T-helper 1 cell treated with Interleukin-12 subunit alpha and Interleukin-12 subunit beta and Interleukin-4 antibody, amounts not matched to agents 30 μg/mL and 1 μg/mL, for 36 hours (primary cell): ENCODE measurements around the gene FAM53B.

Source experiments
- H3K27ac Mint-ChIP-seq: one replicate; pipeline ENCODE4 v1.8.0; 2021; ENCODE audit warnings: mild to moderate bottlenecking, mixed read lengths
- H3K27me3 Mint-ChIP-seq: one replicate; pipeline ENCODE4 v1.8.0; 2021; ENCODE audit warnings: low read depth, mixed read lengths
- H3K36me3 Mint-ChIP-seq: one replicate; pipeline ENCODE4 v1.8.0; 2021; ENCODE audit warnings: low read depth, mixed read lengths
- H3K4me1 Mint-ChIP-seq: one replicate; pipeline ENCODE4 v1.8.0; 2021; ENCODE audit warnings: low read depth, mixed read lengths
- H3K4me3 Mint-ChIP-seq: one replicate; pipeline ENCODE4 v1.8.0; 2021; ENCODE audit warnings: mild to moderate bottlenecking, moderate library complexity, mixed read lengths
- H3K9me3 Mint-ChIP-seq: one replicate; pipeline ENCODE4 v1.8.0; 2021; ENCODE audit warnings: mixed read lengths

FAM53B gene

DNA sequence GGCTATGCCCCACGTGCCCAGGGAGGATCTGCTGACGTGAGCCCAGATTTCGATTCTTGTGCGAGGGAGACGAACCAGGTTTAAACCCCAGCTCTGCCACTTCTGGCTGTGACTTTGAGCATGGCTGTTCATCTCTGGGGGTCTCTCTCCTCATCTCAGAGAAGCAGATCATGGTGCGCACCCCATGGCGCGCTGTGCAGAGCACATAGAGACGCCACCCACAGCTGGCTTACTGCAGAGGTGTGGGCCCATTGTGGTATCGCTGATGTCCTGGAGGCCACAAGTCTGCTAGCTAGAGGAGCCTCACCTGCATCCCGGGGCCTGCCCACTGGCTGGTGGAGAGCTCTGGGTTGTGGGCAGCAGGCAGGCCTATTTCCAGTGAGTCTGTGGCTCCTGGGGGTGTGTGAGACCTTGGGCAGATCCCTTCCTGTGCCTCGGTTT, 142.0 kb downstream of the FAM53B start:
- H3K9me3 Mint-ChIP-seq: no peaks in the 10 kb centered on the region
- no peaks in the 10 kb centered on the region for H3K4me1 Mint-ChIP-seq
- H3K36me3 Mint-ChIP-seq: no peaks in the 10 kb centered on the region
- no peak overlapping the region for H3K27ac Mint-ChIP-seq
- peaks cover 8% of the 10 kb centered on the region for H3K27me3 Mint-ChIP-seq
- no peak overlapping the region for H3K4me3 Mint-ChIP-seq

DNA sequence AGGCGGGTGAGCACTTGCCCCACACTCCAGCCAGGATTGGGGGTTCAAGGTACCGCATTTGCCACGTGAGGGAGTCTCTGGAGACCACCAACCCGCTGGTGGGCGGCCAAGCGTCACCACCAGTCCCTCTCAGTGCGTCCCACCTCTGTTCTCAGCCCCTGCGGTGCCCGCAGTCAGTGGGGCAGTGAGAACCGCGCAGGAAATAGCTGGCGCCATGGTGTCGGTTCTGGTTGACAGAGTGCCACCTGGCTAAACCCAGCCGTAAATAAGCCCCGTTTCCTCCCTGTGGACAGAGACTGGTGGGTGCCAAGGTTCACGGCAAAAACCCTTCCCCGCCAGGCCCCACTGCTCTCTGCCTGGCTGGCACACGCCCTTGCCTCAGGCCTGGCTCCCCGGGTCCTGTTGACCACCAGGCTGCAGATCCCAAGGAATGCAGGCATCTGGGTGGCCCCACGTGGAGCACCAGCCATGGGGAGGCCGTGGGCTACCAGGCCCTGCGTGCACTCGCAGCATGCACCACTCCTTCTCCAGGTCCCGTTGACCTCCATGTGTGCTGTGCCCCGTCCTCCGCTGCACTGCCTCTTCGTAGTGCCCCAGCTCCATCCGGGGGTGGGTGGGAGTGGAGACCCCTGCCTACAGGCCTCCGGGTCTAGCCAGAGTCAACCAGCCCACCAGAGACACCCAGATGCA, 142.6 kb downstream of the FAM53B start:
- Mint-ChIP-seq H3K27ac (no peak overlapping the region), H3K4me3 (no peak overlapping the region)

DNA sequence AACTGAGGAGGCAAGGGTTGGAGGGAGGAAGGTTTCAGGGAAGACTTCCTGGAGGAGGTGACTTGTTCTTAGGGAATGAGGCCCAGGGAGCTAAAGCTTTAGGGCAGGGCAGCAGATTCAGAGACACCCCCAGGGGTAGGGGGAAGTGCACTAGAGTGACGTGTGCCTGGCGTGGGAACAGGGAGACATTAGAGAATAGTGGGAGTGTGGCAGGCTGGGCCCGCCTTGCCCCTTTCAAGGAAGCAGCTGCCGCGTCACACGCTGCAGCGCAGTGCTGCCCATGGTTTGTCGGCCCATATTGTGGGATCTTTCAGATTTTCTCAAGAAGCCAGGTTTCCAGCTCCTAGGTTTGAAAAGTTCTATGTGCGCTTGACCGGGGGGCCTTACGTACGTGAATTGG, 143.2 kb downstream of the FAM53B start:
- Mint-ChIP-seq H3K36me3 (no peaks in the 10 kb centered on the region), H3K4me3 (no peak overlapping the region), H3K9me3 (no peaks in the 10 kb centered on the region), H3K27ac (no peak overlapping the region), H3K4me1 (no peaks in the 10 kb centered on the region), H3K27me3 (peaks cover 13% of the 10 kb centered on the region)

More for the DNA sequence above, 142.6 kb downstream of the FAM53B start:
- Mint-ChIP-seq H3K4me1 (no peaks in the 10 kb centered on the region), H3K27me3 (peaks cover 10% of the 10 kb centered on the region), H3K9me3 (no peaks in the 10 kb centered on the region), H3K36me3 (no peaks in the 10 kb centered on the region)

DNA sequence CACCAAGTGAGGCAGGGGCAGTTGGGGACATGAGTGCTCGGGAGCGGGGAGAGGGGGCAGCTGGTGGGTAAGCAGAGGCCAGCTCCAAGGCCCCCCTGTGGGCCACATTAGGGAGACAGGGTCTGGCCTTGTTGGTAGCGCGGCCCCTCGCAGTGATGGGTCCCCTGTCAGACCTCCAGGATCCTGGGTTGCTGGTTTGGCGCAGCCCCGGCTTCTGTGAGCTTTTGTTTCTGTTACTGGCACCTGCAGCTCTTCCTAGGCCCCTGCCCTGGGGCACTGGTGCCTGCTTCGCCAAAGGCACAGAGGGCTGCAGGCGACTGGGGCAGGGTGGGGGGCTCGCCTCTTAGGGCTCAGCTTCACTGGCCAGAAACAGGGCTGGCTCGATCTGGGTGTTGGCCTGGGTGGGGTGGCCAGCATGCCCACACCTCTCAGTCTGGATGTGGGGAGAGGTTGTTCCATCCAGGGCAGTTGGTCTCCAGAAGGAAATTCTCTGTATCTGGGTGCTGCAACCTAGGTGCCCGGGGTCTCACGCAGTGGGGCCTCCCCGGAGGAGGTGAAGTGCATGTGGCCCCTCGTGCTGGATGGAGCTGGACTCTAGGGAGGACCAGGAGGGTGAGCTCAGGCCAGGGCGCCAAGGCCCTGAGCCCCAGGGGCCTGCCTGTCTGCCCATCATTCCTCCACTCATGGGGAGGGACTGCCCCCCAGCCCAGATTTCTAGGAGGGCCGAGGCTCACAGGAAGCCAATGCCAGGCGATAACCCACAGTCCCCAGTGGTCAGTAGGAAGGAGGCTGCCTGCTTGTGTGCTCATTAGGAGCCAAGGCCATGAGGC, 143.9 kb downstream of the FAM53B start:
- H3K4me3 Mint-ChIP-seq: no peak overlapping the region
- H3K27ac Mint-ChIP-seq: no peak overlapping the region
- no peaks in the 10 kb centered on the region for H3K36me3 Mint-ChIP-seq
- peaks cover 2% of the 10 kb centered on the region for H3K4me1 Mint-ChIP-seq
- H3K27me3 Mint-ChIP-seq: peaks cover 17% of the 10 kb centered on the region
- H3K9me3 Mint-ChIP-seq: no peaks in the 10 kb centered on the region

GRCh38 chr10:124599588-124600050, 144.6 kb downstream of the FAM53B start:
- no peak overlapping the region for H3K27ac Mint-ChIP-seq
- H3K4me1 Mint-ChIP-seq: peaks cover 2% of the 10 kb centered on the region
- H3K36me3 Mint-ChIP-seq: no peaks in the 10 kb centered on the region

DNA sequence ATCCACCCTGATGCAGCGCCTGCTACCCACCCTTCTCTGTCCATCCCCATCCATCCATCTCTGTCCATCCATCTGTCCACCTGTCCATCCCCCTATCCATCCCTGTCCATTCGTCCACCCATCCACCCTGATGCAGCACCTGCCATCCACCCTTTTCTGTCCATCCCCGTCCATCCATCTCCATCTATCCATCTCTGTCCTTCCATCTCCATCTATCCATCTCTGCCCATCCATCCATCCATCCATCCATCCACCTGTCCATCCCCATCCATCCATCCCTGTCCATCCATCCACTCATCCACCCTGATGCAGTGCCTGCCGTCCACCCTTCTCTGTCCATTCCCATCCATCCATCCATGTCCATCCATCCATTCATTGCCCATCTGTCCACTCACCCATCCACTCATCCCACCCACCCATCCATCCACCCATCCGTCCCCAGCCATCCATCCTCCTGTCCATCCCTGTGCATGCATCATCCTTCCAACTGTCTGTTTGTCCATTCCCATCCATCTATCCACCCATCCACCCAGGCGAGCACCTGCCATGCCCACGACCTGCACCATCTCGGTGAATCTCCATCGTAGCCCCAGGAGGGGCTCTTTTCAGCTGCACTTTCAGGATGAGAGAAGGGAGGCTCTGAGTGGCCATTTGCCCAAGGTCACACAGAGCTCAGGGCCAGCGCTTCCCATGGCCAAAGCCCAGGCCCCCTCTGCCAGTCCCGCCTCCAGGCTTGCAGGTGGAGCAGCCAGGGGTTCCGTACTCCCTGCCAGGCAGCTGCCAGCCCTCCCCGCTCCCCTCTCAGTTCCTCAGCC, 145.2 kb downstream of the FAM53B start:
- Mint-ChIP-seq H3K4me1 (peaks cover 2% of the 10 kb centered on the region), H3K4me3 (no peak overlapping the region)

More at GRCh38 chr10:124599588-124600050, 144.6 kb downstream of the FAM53B start:
- no peaks in the 10 kb centered on the region for H3K9me3 Mint-ChIP-seq
- no peak overlapping the region for H3K4me3 Mint-ChIP-seq
- H3K27me3 Mint-ChIP-seq: peaks cover 15% of the 10 kb centered on the region

GRCh38 chr10:124598196-124598595, 146.0 kb downstream of the FAM53B start:
- H3K36me3 Mint-ChIP-seq: no peaks in the 10 kb centered on the region
- no peak overlapping the region for H3K27ac Mint-ChIP-seq
- H3K4me1 Mint-ChIP-seq: peaks cover 2% of the 10 kb centered on the region

More for the DNA sequence above, 145.2 kb downstream of the FAM53B start:
- no peaks in the 10 kb centered on the region for H3K9me3 Mint-ChIP-seq
- no peak overlapping the region for H3K27ac Mint-ChIP-seq
- H3K36me3 Mint-ChIP-seq: no peaks in the 10 kb centered on the region
- peaks cover 15% of the 10 kb centered on the region for H3K27me3 Mint-ChIP-seq

GRCh38 chr10:124597846-124598165, 146.4 kb downstream of the FAM53B start:
- Mint-ChIP-seq H3K36me3 (no peaks in the 10 kb centered on the region), H3K4me3 (no peak overlapping the region), H3K27ac (no peak overlapping the region), H3K9me3 (no peaks in the 10 kb centered on the region), H3K27me3 (peaks cover 15% of the 10 kb centered on the region), H3K4me1 (peaks cover 2% of the 10 kb centered on the region)

More at GRCh38 chr10:124598196-124598595, 146.0 kb downstream of the FAM53B start:
- Mint-ChIP-seq H3K27me3 (peaks cover 15% of the 10 kb centered on the region), H3K9me3 (no peaks in the 10 kb centered on the region), H3K4me3 (no peak overlapping the region)

- H3K4me1 Mint-ChIP-seq: peaks cover 2% of the 10 kb centered on the region
- no peak overlapping the region for H3K4me3 Mint-ChIP-seq
- no peaks in the 10 kb centered on the region for H3K9me3 Mint-ChIP-seq
- H3K27me3 Mint-ChIP-seq: peaks cover 15% of the 10 kb centered on the region
- H3K27ac Mint-ChIP-seq: no peak overlapping the region
- H3K36me3 Mint-ChIP-seq: no peaks in the 10 kb centered on the region
Measured at GRCh38 chr10:124596962-124597845, 147.0 kb downstream of the FAM53B start.

GRCh38 chr10:124596116-124596785, 147.9 kb downstream of the FAM53B start:
- peaks cover 4% of the 10 kb centered on the region for H3K9me3 Mint-ChIP-seq
- H3K27me3 Mint-ChIP-seq: peaks cover 15% of the 10 kb centered on the region
- H3K4me3 Mint-ChIP-seq: no peak overlapping the region
- H3K4me1 Mint-ChIP-seq: peaks cover 2% of the 10 kb centered on the region
- H3K36me3 Mint-ChIP-seq: peaks cover 1% of the 10 kb centered on the region
- no peak overlapping the region for H3K27ac Mint-ChIP-seq

DNA sequence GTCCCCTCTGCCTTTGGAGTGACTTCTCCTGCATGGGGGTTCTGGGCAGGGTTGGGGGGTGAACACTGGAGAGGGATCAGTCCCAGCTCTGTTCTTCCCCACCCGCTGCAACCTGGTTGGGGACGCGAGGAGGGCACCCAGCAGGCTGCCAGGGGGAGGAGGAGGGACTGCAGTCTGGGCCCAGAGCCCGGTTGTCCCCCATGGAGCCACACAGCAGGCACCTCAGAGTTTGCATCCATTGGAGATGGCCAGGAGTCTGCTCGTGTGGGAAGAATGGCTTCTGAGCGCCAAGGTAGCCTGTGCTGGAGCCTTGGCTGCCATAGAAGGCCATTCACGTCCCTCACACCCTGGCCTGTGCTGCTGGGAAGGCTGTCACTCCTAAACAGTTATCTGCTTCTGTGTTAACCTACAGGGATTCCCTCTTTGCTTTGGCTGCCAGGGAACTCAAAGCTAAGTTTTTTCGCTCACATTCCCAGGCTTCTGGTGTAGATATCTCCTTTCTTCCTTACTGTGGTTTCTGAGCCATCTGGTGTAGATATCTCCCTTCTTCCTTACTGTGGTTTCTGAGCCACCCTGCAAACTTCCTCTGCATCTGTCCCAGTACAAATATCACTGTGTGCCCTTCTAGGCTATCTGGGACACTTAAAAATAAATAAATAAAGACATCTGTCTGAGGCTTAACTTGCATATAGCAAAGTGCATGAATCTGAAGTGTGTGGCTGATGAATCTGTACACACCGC, 148.9 kb downstream of the FAM53B start:
- Mint-ChIP-seq H3K27ac (no peak overlapping the region), H3K4me1 (peaks cover 2% of the 10 kb centered on the region), H3K9me3 (peaks cover 7% of the 10 kb centered on the region), H3K27me3 (peaks cover 15% of the 10 kb centered on the region), H3K4me3 (no peak overlapping the region), H3K36me3 (peaks cover 1% of the 10 kb centered on the region)

DNA sequence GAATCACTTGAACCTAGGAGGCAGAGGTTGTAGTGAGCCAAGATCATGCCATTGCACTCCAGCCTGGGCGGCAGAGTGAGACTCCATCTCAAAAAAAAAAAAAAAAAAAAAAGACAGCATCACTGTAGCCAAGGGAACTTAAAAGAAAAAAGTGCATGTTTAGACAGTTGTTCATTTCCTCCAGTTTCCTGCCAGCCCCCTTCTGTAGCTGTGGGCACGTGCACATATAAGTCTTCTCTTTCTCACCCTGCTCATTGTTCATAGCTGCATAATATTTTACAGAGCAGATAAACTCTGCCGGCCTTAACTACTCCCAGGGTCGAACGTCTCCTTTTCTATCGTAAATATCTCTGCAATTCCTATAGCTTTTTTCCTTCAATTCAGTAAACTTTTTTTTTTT, 149.9 kb downstream of the FAM53B start:
- Mint-ChIP-seq H3K36me3 (peaks cover 1% of the 10 kb centered on the region), H3K9me3 (peaks cover 7% of the 10 kb centered on the region), H3K4me3 (no peak overlapping the region), H3K4me1 (peaks cover 2% of the 10 kb centered on the region), H3K27ac (no peak overlapping the region), H3K27me3 (peaks cover 12% of the 10 kb centered on the region)
